Forelimb muscle (tissue), 1 donor: Measurements from ENCODE around the gene SPSB4. TPM values are rescaled to one million over a fixed set of nuclear protein-coding genes. Genes with fewer than 3 reads are reported as not detected.

Experiments
- DNase-seq: peaks from one replicate; pipeline ENCODE4 v3.0.0-alpha.2; 2013; ENCODE audit warnings: low read depth
- polyA plus RNA-seq: library from polyadenylated mRNA; unstranded; fragments of 120-200 nt; gene quantifications from one replicate; pipeline ENCODE4 v1.2.1, GENCODE V29; 2013; ENCODE audit not compliant: insufficient read length

SPSB4 gene
- polyA plus RNA-seq, 1 donor = 18.7 TPM

- DNase-seq = no peak
These were observed 4.0 kb downstream of the SPSB4 start for GRCh38 chr3:141055136-141055535.

- DNase-seq = no peak
These were observed 4.6 kb downstream of the SPSB4 start for GRCh38 chr3:141055536-141056445.

- no peak for DNase-seq
These were observed 5.6 kb downstream of the SPSB4 start for GRCh38 chr3:141056751-141057171.

GRCh38 chr3:141057436-141057835 lies 6.3 kb downstream of the SPSB4 start:
- no peak for DNase-seq

GRCh38 chr3:141057946-141058800 lies 7.0 kb downstream of the SPSB4 start:
- no peak for DNase-seq

- DNase-seq = no peak
These were observed 7.8 kb downstream of the SPSB4 start for GRCh38 chr3:141058996-141059395.

GRCh38 chr3:141059816-141060215 lies 8.7 kb downstream of the SPSB4 start:
- DNase-seq = no peak

- no peak for DNase-seq
These were observed 9.2 kb downstream of the SPSB4 start for GRCh38 chr3:141060327-141060726.

- DNase-seq = no peak
These were observed 12.7 kb downstream of the SPSB4 start for GRCh38 chr3:141063831-141064230.

GRCh38 chr3:141064255-141064926 lies 13.2 kb downstream of the SPSB4 start:
- peak; percentile 55 for DNase-seq

GRCh38 chr3:141065258-141065657 lies 14.1 kb downstream of the SPSB4 start:
- no peak for DNase-seq

GRCh38 chr3:141065841-141066805 lies 15.0 kb downstream of the SPSB4 start:
- no peak for DNase-seq

GRCh38 chr3:141067206-141067974 lies 16.2 kb downstream of the SPSB4 start:
- no peak for DNase-seq

- no peak for DNase-seq
These were observed 19.1 kb downstream of the SPSB4 start for GRCh38 chr3:141070229-141070628.

- no peak for DNase-seq
These were observed 19.7 kb downstream of the SPSB4 start for GRCh38 chr3:141070727-141071357.

GRCh38 chr3:141071681-141072260 lies 20.6 kb downstream of the SPSB4 start:
- no peak for DNase-seq

GRCh38 chr3:141072950-141073349 lies 21.8 kb downstream of the SPSB4 start:
- DNase-seq = no peak

GRCh38 chr3:141073580-141073979 lies 22.4 kb downstream of the SPSB4 start:
- no peak for DNase-seq

- no peak for DNase-seq
These were observed 23.4 kb downstream of the SPSB4 start for GRCh38 chr3:141074529-141074928.
